GM21723 (cell line): Measurements from ENCODE around the gene SDR9C7.
"Not testable (repeated sequence)": the region's sequence is repeated elsewhere in the genome, so short reads cannot be mapped to it uniquely, and the experiment has no call there.

Source experiments
- ATAC-seq: cut with Tn5 transposase; IDR thresholded peaks from one replicate; pipeline ENCODE4 v1.9.1; 2021; ENCODE audit warnings: mild to moderate bottlenecking, moderate library complexity; ENCODE audit not compliant: unreplicated experiment

The SDR9C7 gene

GRCh38 chr12:56918139-56918538 lies 16.1 kb downstream of the SDR9C7 start:
- not testable (repeated sequence) for ATAC-seq

DNA sequence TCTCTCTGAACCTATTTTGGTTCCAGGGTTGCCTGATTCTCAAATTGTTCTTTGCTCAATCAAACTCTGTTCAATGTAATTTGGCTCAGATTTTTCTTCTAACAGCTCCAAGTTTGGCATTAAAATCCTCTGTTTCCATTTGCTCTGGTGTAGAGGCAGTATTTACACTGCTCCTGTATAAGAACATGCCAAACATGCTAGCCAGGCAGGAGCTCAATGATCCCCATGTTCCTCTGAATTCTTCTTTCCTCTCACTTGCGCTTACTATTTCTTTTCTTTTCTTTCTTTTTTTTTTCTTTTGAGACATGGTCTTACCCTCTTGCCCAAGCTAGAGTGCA lies 17.2 kb downstream of the SDR9C7 start:
- ATAC-seq: no peak

- no peak for ATAC-seq
Observed at GRCh38 chr12:56916296-56916995, 17.8 kb downstream of the SDR9C7 start.

GRCh38 chr12:56914724-56915123 lies 19.5 kb downstream of the SDR9C7 start:
- no peak for ATAC-seq

GRCh38 chr12:56914256-56914655 lies 20.0 kb downstream of the SDR9C7 start:
- no peak for ATAC-seq

DNA sequence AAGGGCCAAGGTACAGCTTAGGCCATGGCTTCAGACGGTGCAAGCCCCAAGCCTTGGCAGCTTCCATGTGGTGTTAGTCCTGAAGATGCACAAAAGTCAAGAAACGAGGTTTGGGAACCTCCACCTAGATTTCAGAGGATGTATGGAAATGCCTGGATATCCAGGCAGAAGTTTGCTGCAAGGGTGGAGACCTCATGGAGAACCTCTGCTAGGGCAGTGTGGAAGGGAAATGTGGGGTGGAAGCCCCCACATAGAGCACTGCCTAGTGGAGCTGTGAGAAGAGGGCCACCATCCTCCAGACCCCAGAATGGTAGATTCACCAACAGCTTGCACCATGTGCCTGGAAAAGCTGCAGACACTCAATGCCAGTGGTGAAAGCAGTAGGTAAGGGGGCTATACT lies 24.8 kb downstream of the SDR9C7 start:
- ATAC-seq: not testable (repeated sequence)

DNA sequence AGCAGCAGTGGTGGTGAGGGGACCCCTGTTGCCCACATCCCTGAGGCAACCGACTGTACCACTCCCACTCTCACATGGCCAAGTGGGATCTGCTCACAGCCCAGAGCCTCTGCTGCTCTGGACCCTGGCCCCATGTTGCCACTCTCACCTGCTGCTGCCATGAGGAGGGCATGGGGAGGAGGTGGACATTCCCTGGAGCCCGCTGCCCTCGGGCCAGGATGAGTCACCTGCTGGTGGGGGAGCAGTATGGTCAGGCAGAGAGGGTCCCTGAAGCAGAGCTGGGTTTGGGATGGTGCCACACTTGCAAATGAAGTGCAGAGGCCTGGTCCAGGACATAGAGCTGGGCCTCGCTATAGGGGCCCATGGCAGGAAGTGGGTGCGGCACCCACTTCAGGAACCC lies 26.1 kb downstream of the SDR9C7 start:
- ATAC-seq: no peak

GRCh38 chr12:56905852-56906251 lies 28.4 kb downstream of the SDR9C7 start:
- no peak for ATAC-seq

GRCh38 chr12:56903374-56903773 lies 30.8 kb downstream of the SDR9C7 start:
- no peak for ATAC-seq

- ATAC-seq: not testable (repeated sequence)
Observed at GRCh38 chr12:56901313-56901712, 32.9 kb downstream of the SDR9C7 start.

DNA sequence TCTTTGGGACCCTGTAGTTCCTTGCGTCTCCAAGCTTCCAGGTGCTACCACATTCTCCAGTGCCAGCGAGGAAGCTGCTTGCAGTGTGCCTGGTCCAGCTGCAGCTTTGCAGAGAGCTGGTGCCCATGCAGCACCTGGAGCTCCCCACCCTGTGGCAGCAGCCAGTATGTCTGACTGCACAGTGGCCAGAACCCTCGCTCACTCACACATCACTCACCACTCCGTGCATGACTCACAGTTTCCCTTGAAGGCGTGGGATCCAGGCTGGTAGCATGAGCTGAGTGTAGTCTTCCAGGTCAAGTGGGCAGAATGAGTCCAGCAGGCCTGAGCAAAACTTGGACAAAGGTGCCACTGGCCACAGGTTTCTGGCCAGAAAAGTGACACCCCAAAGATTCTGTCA lies 33.6 kb downstream of the SDR9C7 start:
- ATAC-seq: no peak

GRCh38 chr12:56898938-56899337 lies 35.3 kb downstream of the SDR9C7 start:
- no peak for ATAC-seq

- ATAC-seq: no peak
Observed at GRCh38 chr12:56897844-56898361, 36.3 kb downstream of the SDR9C7 start.

- ATAC-seq: no peak
Observed at GRCh38 chr12:56896082-56896481, 38.1 kb downstream of the SDR9C7 start.

DNA sequence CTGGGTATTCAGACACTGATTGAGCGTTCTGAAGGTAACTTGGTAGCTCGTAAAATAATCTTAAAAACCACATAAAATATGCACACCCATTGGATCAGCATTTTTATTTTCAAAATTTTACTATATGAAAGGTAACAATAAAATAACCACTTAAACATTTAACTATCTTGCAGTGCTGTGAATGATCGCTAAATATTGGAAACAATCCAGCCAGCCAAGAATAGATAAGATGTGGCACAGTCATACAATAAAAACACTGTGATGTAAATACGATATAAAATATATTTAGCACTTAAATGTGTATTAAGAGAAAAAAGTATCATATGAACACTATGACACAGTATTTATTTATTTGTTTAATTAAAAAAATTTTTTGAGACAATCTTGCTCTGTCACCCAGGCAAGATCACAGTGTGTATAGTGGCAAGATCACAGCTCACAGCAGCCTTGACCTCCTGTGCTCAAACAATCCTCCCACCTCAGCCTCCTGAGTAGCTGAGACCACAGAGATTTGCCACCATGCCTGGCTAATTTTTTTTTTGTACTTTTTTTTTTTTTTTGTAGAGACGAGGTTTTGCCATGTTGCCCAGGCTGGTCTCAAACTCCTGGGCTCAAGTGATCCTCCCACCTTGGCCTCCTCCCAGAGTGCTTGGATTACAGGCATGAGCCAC lies 39.4 kb downstream of the SDR9C7 start:
- no peak for ATAC-seq

- not testable (repeated sequence) for ATAC-seq
Observed at GRCh38 chr12:56891885-56892284, 42.3 kb downstream of the SDR9C7 start.

DNA sequence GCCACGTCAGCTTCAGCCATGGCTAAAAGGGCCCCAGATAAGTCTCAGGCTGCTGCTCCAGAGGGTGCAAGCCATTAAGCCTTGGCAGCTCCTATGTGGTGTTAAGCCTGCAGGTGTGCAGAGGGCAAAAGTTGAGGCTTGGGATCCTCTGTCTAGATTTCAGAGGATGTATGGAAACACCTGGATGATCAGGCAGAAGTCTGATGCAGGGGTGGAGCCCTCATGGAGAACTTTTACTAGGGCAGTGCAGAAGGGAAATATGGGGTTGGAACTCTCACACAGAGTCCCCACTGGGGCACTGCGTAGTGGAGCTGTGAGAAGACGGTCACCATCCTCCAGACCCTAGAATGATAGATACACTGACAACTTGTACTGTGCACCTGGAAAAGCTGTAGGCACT lies 47.9 kb downstream of the SDR9C7 start:
- ATAC-seq: no peak

DNA sequence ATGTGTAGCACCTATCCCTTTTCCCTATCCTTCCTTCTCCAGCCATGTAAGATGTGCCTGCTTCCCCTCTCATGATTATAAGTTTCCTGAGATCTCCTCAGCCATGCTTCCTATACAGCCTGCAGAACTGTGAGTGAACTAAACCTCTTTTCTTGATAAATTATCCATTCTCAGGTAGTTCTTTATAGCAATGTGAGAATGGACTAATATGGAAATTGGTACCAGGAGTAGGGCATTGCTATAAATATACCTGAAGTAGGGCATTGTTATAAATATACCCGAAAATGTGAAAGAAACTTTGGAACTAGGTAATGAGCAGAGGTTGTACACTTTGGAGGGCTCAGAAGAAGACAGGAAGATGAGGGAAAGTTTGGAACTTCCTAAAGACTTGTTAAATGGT lies 48.9 kb downstream of the SDR9C7 start:
- ATAC-seq: no peak

GRCh38 chr12:56884421-56884820 lies 49.8 kb downstream of the SDR9C7 start:
- no peak for ATAC-seq

DNA sequence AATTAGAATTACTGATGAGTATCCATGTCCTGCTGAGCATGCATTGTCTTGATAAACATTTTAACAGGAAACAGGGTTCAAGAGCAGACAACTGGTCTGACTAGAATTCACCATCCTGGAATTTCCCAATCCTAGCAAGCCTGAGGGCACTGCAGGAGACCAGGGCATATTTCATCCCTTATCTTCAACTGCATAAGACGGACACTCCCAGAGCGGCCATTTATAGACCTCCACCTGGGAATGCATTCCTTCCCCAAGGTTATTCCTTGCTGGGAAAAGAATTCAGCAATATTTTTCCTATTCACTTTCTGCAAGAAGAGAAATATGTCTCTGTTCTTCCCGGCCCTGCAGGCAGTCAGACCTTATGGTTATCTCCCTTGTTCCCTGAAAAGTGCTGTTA lies 51.8 kb downstream of the SDR9C7 start:
- ATAC-seq: not testable (repeated sequence)

DNA sequence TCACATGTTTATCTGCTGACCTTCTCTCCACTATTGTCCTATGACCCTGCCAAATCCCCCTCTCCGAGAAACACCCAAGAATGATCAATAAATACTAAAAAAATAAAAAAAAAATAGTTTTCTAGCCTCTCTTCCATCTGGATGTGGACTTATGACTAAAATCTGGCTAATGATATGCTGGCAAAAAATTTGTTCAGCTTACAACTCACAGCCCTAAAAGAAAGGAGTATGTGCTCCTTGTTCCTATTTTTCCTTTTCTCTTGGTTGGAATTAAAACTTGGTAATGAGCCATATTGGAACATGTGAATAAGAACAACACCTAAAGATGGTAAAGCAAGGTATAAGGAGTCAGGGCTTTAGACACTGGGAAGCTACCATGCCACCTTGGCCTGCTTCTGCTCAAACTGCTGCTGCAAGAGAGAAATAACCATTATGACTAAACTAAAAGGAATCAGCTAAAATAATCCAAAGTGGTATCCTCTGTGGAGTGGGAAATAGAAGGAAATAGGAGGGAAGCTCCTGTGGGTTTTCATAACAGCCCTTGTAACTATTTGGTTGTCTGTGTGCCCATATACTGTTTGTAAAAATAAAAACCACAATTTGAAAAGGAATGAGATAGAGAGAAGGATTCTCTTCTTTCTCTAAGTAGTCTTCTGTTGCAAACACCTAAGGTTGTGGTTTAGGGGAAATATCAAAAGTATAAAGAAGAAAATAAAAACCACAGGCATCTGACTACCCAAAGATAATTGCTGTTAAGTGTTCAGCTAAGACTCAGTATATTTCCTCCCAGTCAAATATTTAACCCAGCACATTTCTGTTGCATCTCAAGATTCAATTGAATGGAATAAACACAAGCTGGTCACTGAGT lies 53.8 kb downstream of the SDR9C7 start:
- no peak for ATAC-seq
